ENCODE results near the gene C2CD4C. TPM values are rescaled to one million over a fixed set of nuclear protein-coding genes. Genes with fewer than 3 reads are reported as not detected.
"Not testable (repeated sequence)": the region's sequence is repeated elsewhere in the genome, so short reads cannot be mapped to it uniquely, and the experiment has no call there.

Gene C2CD4C
- total RNA-seq, 1 experiment from 2014 or later = 0.12 TPM

DNA sequence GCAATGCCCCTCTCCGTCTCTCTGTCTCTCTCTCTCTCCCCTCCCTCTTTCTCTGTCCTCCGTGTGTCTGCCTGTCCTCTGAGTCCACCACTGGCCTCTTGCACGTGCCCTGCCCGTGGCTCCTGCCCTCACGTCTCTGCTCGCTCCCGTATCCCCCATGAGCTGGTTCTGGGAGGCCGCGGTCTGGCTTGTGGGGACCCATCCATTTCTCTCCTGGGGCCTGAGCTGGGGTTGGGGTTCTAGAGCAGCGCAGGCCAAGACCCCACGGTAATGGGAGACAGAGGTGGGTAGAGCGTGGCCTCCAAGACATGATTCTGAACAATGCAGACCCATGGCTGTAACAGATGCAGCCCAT lies 19.0 kb downstream of the C2CD4C start:
- Mint-ChIP-seq H3K9me3 (ENCODE audit: low read depth, unreplicated experiment) (peaks cover 8% of the 10 kb centered on the region), H3K27ac (ENCODE audit: unreplicated experiment) (no peak overlapping the region), H3K36me3 (ENCODE audit: insufficient read depth, unreplicated experiment) (peaks cover 4% of the 10 kb centered on the region), H3K4me1 (ENCODE audit: low read depth, unreplicated experiment) (peaks cover 6% of the 10 kb centered on the region), H3K27me3 (ENCODE audit: unreplicated experiment) (no peaks in the 10 kb centered on the region), H3K4me3 (ENCODE audit: low read depth, unreplicated experiment) (no peak overlapping the region)
- DNase-seq = no peak
- BruUV-seq (replicated peaks) = no TSS peak
- CTCF ChIA-PET = no interaction called here
- TF ChIP-seq, protein P1, sequence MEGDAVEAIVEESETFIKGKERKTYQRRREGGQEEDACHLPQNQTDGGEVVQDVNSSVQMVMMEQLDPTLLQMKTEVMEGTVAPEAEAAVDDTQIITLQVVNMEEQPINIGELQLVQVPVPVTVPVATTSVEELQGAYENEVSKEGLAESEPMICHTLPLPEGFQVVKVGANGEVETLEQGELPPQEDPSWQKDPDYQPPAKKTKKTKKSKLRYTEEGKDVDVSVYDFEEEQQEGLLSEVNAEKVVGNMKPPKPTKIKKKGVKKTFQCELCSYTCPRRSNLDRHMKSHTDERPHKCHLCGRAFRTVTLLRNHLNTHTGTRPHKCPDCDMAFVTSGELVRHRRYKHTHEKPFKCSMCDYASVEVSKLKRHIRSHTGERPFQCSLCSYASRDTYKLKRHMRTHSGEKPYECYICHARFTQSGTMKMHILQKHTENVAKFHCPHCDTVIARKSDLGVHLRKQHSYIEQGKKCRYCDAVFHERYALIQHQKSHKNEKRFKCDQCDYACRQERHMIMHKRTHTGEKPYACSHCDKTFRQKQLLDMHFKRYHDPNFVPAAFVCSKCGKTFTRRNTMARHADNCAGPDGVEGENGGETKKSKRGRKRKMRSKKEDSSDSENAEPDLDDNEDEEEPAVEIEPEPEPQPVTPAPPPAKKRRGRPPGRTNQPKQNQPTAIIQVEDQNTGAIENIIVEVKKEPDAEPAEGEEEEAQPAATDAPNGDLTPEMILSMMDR (IDR thresholded peaks at IDR 0.05; ENCODE audit: unreplicated experiment) = no peak
- intact Hi-C loops (cut with micrococcal nuclease; ENCODE audit: unreplicated experiment) = no loop called here

DNA sequence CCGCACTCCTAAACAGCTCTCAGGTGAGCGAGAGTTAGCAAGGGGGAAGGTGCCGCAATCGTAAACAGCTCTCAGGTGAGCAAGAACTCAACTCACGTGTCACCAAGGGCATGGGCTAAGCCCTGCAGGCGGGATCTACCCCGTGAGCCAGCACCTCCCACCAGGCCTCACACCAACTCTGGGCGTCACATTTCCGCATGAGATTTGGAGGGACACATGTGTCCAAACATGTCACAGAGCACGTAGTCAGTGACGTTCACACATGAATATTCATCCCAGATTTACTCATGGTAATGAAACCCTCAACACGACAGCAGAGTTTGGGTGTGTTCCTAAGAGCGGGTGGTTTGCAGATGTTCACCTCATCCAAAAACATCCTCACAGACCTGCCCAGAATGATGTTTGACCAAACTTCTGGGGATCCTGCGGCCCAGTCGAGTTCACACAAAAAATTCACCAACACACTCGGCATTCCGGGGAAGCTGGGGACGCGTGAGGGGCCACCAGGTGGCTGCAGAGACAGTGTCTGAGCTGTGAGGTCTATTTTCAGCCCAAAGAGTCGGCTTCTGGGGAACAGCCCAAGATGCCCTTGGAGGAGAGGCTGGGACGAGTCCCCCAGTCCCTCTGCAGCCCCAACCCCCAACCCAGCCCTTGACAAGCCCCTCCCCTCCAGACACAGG lies 19.6 kb downstream of the C2CD4C start:
- no peak for DNase-seq
- H3K9me3 Mint-ChIP-seq (ENCODE audit: low read depth, unreplicated experiment) = peaks cover 8% of the 10 kb centered on the region
- no TSS peak for BruUV-seq (replicated peaks)
- intact Hi-C loops (cut with micrococcal nuclease; ENCODE audit: unreplicated experiment) = no loop called here
- TF ChIP-seq, protein P1 (IDR thresholded peaks at IDR 0.05; ENCODE audit: unreplicated experiment) = no peak
- peaks cover 6% of the 10 kb centered on the region for H3K4me1 Mint-ChIP-seq (ENCODE audit: low read depth, unreplicated experiment)
- no peak overlapping the region for H3K4me3 Mint-ChIP-seq (ENCODE audit: low read depth, unreplicated experiment)
- no peak overlapping the region for H3K27ac Mint-ChIP-seq (ENCODE audit: unreplicated experiment)
- no peaks in the 10 kb centered on the region for H3K36me3 Mint-ChIP-seq (ENCODE audit: insufficient read depth, unreplicated experiment)
- no peaks in the 10 kb centered on the region for H3K27me3 Mint-ChIP-seq (ENCODE audit: unreplicated experiment)
- CTCF ChIA-PET = no interaction called here

DNA sequence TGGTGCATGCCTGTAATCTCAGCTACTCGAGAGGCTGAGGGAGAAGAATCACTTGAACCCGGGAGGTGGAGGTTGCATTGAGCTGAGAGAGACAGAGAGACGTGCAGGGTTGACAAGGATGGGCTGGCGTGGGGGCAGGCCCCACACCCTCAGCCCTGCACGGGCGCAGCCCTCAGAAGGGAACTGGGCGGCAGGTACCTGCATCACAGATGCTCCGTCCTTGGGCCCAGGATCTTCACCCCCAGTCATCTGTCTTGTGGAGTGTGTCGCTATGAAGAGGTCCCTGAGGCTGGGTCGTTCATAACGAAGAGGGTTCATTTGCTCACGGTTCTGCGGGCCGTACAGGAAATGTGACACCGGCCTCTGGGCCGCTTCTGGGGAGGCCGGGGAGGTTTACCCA lies 20.3 kb downstream of the C2CD4C start:
- no peak for DNase-seq
- Mint-ChIP-seq H3K27me3 (ENCODE audit: unreplicated experiment) (no peaks in the 10 kb centered on the region), H3K36me3 (ENCODE audit: insufficient read depth, unreplicated experiment) (no peaks in the 10 kb centered on the region), H3K4me3 (ENCODE audit: low read depth, unreplicated experiment) (no peak overlapping the region), H3K4me1 (ENCODE audit: low read depth, unreplicated experiment) (peaks cover 6% of the 10 kb centered on the region), H3K27ac (ENCODE audit: unreplicated experiment) (no peak overlapping the region), H3K9me3 (ENCODE audit: low read depth, unreplicated experiment) (peaks cover 8% of the 10 kb centered on the region)
- CTCF ChIA-PET = no interaction called here
- intact Hi-C loops (cut with micrococcal nuclease; ENCODE audit: unreplicated experiment) = no loop called here
- TF ChIP-seq, protein P1 (IDR thresholded peaks at IDR 0.05; ENCODE audit: unreplicated experiment) = no peak
- no TSS peak for BruUV-seq (replicated peaks)

DNA sequence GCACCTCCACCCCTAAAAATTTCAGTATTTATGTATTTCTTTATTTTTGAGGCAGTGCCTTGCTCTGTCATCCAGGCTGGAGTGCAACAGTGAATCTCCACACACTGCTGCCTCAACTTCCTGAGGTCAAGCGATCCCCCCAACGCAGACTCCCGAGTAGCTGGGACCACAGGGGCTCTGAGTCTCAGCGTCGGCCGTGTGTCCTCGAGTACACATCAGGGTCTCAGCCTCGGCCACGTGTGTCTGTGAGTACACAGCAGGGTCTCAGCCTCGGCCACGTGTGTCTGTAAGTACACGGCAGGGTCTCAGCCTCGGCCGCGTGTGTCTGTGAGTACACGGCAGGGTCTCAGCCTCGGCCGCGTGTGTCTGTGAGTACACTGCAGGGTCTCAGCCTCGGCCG lies 21.2 kb downstream of the C2CD4C start:
- H3K27me3 Mint-ChIP-seq (ENCODE audit: unreplicated experiment) = no peaks in the 10 kb centered on the region
- no peak overlapping the region for H3K4me3 Mint-ChIP-seq (ENCODE audit: low read depth, unreplicated experiment)
- TF ChIP-seq, protein P1 (IDR thresholded peaks at IDR 0.05; ENCODE audit: unreplicated experiment) = no peak
- no peak for DNase-seq
- peaks cover 6% of the 10 kb centered on the region for H3K4me1 Mint-ChIP-seq (ENCODE audit: low read depth, unreplicated experiment)
- H3K9me3 Mint-ChIP-seq (ENCODE audit: low read depth, unreplicated experiment) = peaks cover 3% of the 10 kb centered on the region
- no peak overlapping the region for H3K27ac Mint-ChIP-seq (ENCODE audit: unreplicated experiment)
- no peaks in the 10 kb centered on the region for H3K36me3 Mint-ChIP-seq (ENCODE audit: insufficient read depth, unreplicated experiment)
- CTCF ChIA-PET = no interaction called here
- intact Hi-C loops (cut with micrococcal nuclease; ENCODE audit: unreplicated experiment) = no loop called here
- no TSS peak for BruUV-seq (replicated peaks)

DNA sequence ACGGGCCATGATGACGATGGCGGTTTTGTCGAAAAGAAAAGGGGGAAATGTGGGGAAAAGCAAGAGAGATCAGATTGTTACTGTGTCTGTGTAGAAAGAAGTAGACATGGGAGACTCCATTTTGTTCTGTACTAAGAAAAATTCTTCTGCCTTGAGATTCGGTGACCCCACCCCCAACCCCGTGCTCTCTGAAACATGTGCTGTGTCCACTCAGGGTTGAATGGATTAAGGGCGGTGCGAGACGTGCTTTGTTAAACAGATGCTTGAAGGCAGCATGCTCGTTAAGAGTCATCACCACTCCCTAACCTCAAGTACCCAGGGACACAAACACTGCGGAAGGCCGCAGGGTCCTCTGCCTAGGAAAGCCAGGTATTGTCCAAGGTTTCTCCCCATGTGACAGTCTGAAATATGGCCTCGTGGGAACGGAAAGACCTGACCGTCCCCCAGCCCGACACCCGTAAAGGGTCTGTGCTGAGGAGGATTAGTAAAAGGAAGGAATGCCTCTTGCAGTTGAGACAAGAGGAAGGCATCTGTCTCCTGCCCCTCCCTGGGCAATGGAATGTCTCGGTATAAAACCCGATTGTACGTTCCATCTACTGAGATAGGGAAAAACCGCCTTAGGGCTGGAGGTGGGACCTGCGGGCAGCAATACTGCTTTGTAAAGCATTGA lies 22.2 kb downstream of the C2CD4C start:
- BruUV-seq (replicated peaks); H3K27me3 Mint-ChIP-seq (ENCODE audit: unreplicated experiment); DNase-seq; H3K4me3 Mint-ChIP-seq (ENCODE audit: low read depth, unreplicated experiment); CTCF ChIA-PET; H3K4me1 Mint-ChIP-seq (ENCODE audit: low read depth, unreplicated experiment); H3K36me3 Mint-ChIP-seq (ENCODE audit: insufficient read depth, unreplicated experiment); H3K9me3 Mint-ChIP-seq (ENCODE audit: low read depth, unreplicated experiment); H3K27ac Mint-ChIP-seq (ENCODE audit: unreplicated experiment); intact Hi-C loops (cut with micrococcal nuclease; ENCODE audit: unreplicated experiment): not testable (repeated sequence)

DNA sequence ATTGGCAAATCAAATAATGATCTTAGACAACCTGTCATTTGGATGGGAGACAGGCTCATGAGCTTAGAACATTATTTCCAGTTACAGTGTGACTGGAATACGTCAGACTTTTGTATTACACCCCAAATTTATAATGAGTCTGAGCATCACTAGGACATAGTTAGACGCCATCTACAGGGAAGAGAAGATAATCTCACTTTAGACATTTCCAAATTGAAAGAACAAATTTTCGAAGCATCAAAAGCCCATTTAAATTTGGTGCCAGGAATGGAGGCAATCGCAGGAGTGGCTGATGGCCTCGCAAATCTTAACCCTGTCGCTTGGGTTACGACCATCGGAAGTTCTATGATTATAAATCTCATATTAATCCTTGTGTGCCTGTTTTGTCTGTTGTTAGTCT lies 22.8 kb downstream of the C2CD4C start:
- H3K4me1 Mint-ChIP-seq (ENCODE audit: low read depth, unreplicated experiment); H3K27ac Mint-ChIP-seq (ENCODE audit: unreplicated experiment); CTCF ChIA-PET; intact Hi-C loops (cut with micrococcal nuclease; ENCODE audit: unreplicated experiment); H3K9me3 Mint-ChIP-seq (ENCODE audit: low read depth, unreplicated experiment); BruUV-seq (replicated peaks); H3K4me3 Mint-ChIP-seq (ENCODE audit: low read depth, unreplicated experiment); DNase-seq; H3K36me3 Mint-ChIP-seq (ENCODE audit: insufficient read depth, unreplicated experiment); H3K27me3 Mint-ChIP-seq (ENCODE audit: unreplicated experiment): not testable (repeated sequence)

Data from Calu3 (cell line).